Measurements from ENCODE around the gene DCST1. TPM values are rescaled to one million over a fixed set of nuclear protein-coding genes. Genes with fewer than 3 reads are reported as not detected.

Gene DCST1
- total and polyA plus RNA-seq, 2 of the 13 experiments (the other 11 are each of a cell fraction or from before 2014, with no cell fraction given), result 0.04 TPM; not detected in 1

DNA sequence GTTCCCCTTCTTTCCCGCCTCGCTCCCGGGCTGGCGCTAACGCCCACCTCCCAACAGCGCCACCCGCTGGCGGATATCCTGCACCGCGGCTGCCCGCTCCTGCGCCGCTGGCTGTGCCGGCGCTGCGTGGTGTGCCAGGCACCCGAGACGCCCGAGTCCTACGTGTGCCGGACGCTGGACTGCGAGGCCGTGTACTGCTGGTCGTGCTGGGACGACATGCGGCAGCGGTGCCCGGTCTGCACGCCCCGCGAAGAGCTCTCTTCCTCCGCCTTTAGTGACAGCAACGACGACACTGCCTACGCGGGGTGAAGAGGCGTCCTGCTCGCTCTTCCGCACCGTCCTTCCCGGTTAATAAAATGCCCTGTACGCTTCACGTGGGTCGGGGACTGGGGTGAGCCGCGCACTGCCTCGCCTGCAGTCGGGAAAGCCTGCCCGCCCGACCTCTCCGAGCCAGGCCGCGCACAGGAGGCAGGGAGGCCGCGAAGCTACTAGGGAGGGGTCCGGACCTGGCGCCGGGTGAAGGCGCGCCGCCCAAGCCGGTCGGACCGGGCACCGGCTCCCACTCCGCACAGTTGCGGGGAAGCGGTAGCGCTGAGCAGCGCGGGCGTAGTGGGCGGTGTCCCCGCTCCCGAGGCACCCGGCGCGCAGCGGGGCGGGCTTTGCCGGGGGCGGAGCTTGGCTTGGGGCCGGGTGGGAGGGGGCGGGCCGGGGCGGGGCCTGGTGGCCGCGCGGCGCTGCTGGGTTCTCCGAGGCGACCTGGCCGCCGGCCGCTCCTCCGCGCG lies 17.1 kb downstream of the DCST1 start, which contains the start of gene ADAM15 (continued):
- TF ChIP-seq, protein P1, sequence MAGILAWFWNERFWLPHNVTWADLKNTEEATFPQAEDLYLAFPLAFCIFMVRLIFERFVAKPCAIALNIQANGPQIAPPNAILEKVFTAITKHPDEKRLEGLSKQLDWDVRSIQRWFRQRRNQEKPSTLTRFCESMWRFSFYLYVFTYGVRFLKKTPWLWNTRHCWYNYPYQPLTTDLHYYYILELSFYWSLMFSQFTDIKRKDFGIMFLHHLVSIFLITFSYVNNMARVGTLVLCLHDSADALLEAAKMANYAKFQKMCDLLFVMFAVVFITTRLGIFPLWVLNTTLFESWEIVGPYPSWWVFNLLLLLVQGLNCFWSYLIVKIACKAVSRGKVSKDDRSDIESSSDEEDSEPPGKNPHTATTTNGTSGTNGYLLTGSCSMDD (CRISPR knock-in tag; IDR thresholded peaks at IDR 0.05), result 0 out of 2 replicates have a peak, but pooled peaks have one; percentile 25
- TF ChIP-seq ZNF550 (CRISPR knock-in tag; IDR thresholded peaks at IDR 0.05; ENCODE audit: borderline replicate concordance) (0 out of 2 replicates have a peak, but pooled peaks have one; percentile 90), ZBTB7B (CRISPR knock-in tag; IDR thresholded peaks at IDR 0.05) (peak; percentile 70), SPEN (CRISPR knock-in tag; IDR thresholded peaks at IDR 0.05; ENCODE audit: low read depth) (peak; percentile 92), POLR2AphosphoS2 (IDR thresholded peaks at IDR 0.05; ENCODE audit: low read depth, low read length) (no peak), ZNF879 (CRISPR knock-in tag; IDR thresholded peaks at IDR 0.05) (peak; percentile 58; the same call in 1 of the 2 replicates), MED1 (CRISPR knock-in tag; IDR thresholded peaks at IDR 0.05) (peak; percentile 56), ZNF792 (CRISPR knock-in tag; IDR thresholded peaks at IDR 0.05) (peak; percentile 44; the same call in 1 of the 2 replicates), FLYWCH1 (CRISPR knock-in tag; IDR thresholded peaks at IDR 0.05) (no peak), NFE2L1 (CRISPR knock-in tag; IDR thresholded peaks at IDR 0.05; ENCODE audit: borderline replicate concordance) (no peak; the same call in 1 of the 2 replicates), U2AF2 (IDR thresholded peaks at IDR 0.05; ENCODE audit: low read depth, low read length) (no peak)
- TF ChIP-seq, protein P2, sequence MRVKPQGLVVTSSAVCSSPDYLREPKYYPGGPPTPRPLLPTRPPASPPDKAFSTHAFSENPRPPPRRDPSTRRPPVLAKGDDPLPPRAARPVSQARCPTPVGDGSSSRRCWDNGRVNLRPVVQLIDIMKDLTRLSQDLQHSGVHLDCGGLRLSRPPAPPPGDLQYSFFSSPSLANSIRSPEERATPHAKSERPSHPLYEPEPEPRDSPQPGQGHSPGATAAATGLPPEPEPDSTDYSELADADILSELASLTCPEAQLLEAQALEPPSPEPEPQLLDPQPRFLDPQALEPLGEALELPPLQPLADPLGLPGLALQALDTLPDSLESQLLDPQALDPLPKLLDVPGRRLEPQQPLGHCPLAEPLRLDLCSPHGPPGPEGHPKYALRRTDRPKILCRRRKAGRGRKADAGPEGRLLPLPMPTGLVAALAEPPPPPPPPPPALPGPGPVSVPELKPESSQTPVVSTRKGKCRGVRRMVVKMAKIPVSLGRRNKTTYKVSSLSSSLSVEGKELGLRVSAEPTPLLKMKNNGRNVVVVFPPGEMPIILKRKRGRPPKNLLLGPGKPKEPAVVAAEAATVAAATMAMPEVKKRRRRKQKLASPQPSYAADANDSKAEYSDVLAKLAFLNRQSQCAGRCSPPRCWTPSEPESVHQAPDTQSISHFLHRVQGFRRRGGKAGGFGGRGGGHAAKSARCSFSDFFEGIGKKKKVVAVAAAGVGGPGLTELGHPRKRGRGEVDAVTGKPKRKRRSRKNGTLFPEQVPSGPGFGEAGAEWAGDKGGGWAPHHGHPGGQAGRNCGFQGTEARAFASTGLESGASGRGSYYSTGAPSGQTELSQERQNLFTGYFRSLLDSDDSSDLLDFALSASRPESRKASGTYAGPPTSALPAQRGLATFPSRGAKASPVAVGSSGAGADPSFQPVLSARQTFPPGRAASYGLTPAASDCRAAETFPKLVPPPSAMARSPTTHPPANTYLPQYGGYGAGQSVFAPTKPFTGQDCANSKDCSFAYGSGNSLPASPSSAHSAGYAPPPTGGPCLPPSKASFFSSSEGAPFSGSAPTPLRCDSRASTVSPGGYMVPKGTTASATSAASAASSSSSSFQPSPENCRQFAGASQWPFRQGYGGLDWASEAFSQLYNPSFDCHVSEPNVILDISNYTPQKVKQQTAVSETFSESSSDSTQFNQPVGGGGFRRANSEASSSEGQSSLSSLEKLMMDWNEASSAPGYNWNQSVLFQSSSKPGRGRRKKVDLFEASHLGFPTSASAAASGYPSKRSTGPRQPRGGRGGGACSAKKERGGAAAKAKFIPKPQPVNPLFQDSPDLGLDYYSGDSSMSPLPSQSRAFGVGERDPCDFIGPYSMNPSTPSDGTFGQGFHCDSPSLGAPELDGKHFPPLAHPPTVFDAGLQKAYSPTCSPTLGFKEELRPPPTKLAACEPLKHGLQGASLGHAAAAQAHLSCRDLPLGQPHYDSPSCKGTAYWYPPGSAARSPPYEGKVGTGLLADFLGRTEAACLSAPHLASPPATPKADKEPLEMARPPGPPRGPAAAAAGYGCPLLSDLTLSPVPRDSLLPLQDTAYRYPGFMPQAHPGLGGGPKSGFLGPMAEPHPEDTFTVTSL (CRISPR knock-in tag; IDR thresholded peaks at IDR 0.05; ENCODE audit: borderline replicate concordance), result peak; percentile 58; the same call in 1 of the 2 replicates
- TF ChIP-seq, protein P3, sequence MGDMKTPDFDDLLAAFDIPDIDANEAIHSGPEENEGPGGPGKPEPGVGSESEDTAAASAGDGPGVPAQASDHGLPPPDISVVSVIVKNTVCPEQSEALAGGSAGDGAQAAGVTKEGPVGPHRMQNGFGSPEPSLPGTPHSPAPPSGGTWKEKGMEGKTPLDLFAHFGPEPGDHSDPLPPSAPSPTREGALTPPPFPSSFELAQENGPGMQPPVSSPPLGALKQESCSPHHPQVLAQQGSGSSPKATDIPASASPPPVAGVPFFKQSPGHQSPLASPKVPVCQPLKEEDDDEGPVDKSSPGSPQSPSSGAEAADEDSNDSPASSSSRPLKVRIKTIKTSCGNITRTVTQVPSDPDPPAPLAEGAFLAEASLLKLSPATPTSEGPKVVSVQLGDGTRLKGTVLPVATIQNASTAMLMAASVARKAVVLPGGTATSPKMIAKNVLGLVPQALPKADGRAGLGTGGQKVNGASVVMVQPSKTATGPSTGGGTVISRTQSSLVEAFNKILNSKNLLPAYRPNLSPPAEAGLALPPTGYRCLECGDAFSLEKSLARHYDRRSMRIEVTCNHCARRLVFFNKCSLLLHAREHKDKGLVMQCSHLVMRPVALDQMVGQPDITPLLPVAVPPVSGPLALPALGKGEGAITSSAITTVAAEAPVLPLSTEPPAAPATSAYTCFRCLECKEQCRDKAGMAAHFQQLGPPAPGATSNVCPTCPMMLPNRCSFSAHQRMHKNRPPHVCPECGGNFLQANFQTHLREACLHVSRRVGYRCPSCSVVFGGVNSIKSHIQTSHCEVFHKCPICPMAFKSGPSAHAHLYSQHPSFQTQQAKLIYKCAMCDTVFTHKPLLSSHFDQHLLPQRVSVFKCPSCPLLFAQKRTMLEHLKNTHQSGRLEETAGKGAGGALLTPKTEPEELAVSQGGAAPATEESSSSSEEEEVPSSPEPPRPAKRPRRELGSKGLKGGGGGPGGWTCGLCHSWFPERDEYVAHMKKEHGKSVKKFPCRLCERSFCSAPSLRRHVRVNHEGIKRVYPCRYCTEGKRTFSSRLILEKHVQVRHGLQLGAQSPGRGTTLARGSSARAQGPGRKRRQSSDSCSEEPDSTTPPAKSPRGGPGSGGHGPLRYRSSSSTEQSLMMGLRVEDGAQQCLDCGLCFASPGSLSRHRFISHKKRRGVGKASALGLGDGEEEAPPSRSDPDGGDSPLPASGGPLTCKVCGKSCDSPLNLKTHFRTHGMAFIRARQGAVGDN (CRISPR knock-in tag; IDR thresholded peaks at IDR 0.05), result peak; percentile 99
